Lower lobe of right lung (tissue), 2 donors: ENCODE results near the gene ATPAF1. TPM values are rescaled to one million over a fixed set of nuclear protein-coding genes. Genes with fewer than 3 reads are reported as not detected.

Experiments
- ATAC-seq, 2 donors: fragments of 200-7000 bp; cut with Tn5 transposase; one replicate each; pipeline ENCODE4 v1.9.1; 2020 to 2022; ENCODE audit warnings: mild to moderate bottlenecking in 2 of 2, moderate library complexity in 2 of 2
- DNase-seq: peaks from one replicate; pipeline ENCODE4 v3.0.0-alpha.2; 2020
- H3K27ac ChIP-seq: fragments of 200-600 bp; one replicate; pipeline ENCODE4 v1.8.0; 2022
- H3K27me3 ChIP-seq: fragments of 200-600 bp; one replicate; pipeline ENCODE4 v1.8.0; 2022; ENCODE audit warnings: low read depth
- H3K36me3 ChIP-seq: fragments of 200-600 bp; one replicate; pipeline ENCODE4 v1.8.0; 2022; ENCODE audit warnings: mild to moderate bottlenecking
- H3K4me1 ChIP-seq: fragments of 200-600 bp; one replicate; pipeline ENCODE4 v1.8.0; 2022
- H3K4me3 ChIP-seq: fragments of 200-600 bp; one replicate; pipeline ENCODE4 v1.8.0; 2022; ENCODE audit warnings: mild to moderate bottlenecking
- H3K9me3 ChIP-seq: fragments of 200-600 bp; one replicate; pipeline ENCODE4 v1.8.0; 2022
- intact Hi-C: fragments of 100-400 bp; cut with DNase I; formaldehyde crosslinking; loops from one replicate; pipeline ENCODE4 v1.11.0; 2022
- total RNA-seq: library from RNA; stranded (reverse); fragmentation: NEBNext Ultra II Directional; extraction: Animal tissue kit (Norgen Biotek cat#: 25700); gene quantifications from one replicate; pipeline ENCODE4 v1.2.1, GENCODE V29; 2021
- TF ChIP-seq, protein P1 (sequence below): fragments of 200-600 bp; IDR thresholded peaks from one replicate; pipeline ENCODE4 v1.8.0; 2022; ENCODE audit warnings: antibody characterized with exemption, mild to moderate bottlenecking
- donor health status: DM: no; HTN: yes; CAD: no; lungs with severe emphysema.

ATPAF1 gene
- total RNA-seq, 1 donor from 2014 or later = 34.9 TPM

DNA sequence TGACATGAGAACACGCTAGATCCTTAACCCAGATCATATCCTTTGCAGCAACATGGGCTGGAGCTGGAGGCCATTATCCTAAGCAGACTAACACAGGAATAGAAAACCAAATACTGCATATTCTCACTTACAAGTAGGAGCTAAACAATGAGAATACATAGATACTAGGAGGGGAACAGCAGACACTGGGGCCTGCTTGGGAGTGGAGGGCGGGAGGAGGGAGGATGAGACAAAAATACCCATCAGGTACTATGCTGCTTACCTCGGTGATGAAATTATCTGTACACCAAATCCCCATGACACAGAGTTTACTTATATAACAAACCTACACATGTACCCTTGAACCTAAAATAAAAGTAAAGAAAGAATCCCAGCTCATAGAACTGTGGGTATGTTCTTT lies 50.3 kb downstream of the ATPAF1 start:
- TF ChIP-seq, protein P1, sequence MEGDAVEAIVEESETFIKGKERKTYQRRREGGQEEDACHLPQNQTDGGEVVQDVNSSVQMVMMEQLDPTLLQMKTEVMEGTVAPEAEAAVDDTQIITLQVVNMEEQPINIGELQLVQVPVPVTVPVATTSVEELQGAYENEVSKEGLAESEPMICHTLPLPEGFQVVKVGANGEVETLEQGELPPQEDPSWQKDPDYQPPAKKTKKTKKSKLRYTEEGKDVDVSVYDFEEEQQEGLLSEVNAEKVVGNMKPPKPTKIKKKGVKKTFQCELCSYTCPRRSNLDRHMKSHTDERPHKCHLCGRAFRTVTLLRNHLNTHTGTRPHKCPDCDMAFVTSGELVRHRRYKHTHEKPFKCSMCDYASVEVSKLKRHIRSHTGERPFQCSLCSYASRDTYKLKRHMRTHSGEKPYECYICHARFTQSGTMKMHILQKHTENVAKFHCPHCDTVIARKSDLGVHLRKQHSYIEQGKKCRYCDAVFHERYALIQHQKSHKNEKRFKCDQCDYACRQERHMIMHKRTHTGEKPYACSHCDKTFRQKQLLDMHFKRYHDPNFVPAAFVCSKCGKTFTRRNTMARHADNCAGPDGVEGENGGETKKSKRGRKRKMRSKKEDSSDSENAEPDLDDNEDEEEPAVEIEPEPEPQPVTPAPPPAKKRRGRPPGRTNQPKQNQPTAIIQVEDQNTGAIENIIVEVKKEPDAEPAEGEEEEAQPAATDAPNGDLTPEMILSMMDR = no peak
- Histone ChIP-seq H3K4me1 (peaks cover 40% of the 10 kb centered on the region), H3K27ac (no peak overlapping the region), H3K9me3 (no peaks in the 10 kb centered on the region), H3K36me3 (peaks cover 4% of the 10 kb centered on the region), H3K27me3 (no peaks in the 10 kb centered on the region), H3K4me3 (no peak overlapping the region)
- ATAC-seq (no peak), DNase-seq (no peak)
- intact Hi-C loops = no loop called here

DNA sequence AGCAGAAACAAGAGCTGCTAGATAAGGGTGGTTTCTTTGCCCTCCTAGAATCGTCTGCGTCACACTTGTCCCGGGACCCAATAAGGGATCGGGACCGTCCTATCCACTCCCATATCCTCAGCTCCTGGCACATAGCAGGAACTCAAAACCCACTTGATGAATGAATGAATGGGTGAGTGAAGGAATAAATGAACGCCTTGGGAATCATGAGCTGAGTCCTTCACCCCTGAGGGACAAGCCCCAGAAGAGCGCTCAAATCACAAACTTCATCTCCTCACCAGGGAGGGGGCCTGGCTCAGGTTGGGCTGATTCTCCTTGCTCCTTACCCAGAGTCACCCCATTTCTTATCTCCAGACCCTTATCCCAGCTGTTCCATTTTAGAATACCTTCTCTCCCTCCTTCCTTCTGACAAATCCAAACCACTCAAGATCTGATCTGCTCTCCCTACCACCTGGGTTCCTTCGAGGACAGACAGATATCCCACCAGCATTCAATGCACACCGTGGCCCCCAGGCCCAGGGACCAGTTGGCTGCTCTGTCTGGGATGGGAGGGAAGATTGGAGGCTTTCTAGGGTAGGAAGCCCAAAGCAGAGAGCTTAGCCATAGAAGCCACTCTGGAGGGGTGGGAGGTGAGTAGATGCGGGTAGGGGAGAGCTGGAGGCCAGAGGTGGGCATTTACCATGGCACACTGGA lies 50.9 kb downstream of the ATPAF1 start:
- intact Hi-C loops = no loop called here
- peak; percentile 29 to 46 for ATAC-seq
- no peak for DNase-seq

DNA sequence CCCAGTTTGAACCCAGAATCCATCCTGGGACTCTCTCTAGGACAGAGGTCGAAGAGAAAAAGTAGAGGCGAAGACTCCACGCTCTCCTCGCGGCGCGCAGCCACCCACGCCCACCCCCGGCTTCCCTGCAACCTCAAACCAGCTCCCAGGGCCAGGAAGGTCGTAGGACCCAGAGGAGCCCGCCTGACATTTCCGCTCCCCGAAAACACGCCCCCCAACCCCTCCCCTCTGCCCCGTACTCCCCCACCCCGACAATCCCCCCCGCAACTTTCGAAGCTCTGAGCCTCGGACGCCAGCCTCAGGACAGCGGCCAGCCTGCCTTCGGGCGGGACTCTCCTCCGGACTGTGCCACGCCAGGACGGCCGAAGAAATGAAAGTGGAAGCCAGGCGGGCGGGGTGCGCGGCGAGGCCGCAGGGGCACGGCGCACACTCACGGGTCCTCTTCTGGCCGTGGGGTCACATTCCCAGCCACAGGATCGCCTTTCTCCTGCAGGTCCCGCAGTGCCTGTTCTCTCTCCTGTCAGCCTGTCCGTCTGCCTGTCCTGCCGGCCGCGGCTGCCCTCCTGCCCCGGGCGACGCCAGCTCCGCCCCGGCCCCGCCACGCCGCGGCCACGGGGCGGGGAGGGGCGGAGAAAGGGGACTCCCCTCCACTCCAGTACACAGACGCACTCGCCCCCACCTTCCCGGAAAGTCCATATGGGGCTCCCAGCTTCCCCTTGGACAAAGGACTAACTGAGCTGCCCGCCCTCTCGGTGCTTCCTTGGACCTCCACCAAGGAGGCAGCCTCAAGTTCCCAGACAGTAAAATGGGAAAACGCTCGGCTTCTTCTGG lies 51.7 kb downstream of the ATPAF1 start, which contains the start of gene MOB3C:
TSS of gene MOB3C (minus strand) at position 535 of the 831 bp plus-strand sequence. CDS start 3,490 bp downstream, outside the sequence.
- intact Hi-C loops = no loop called here
- DNase-seq (peak; percentile 88), ATAC-seq (peak; percentile 92 to 94)
- TF ChIP-seq, protein P1 = no peak
- H3K9me3 ChIP-seq = no peaks in the 10 kb centered on the region
- H3K27me3 ChIP-seq = no peaks in the 10 kb centered on the region
- H3K4me1 ChIP-seq = peaks cover 54% of the 10 kb centered on the region
- H3K4me3 ChIP-seq = peak within 1 kb of the TSS; percentile 84
- H3K27ac ChIP-seq = peak within 1 kb of the TSS; percentile 92
- H3K36me3 ChIP-seq = peaks cover 15% of the 10 kb centered on the region

More for the DNA sequence above, 50.9 kb downstream of the ATPAF1 start:
- TF ChIP-seq, protein P1 = no peak
- Histone ChIP-seq H3K4me1 (peaks cover 46% of the 10 kb centered on the region), H3K27ac (peak overlapping the region; percentile 92), H3K9me3 (no peaks in the 10 kb centered on the region), H3K27me3 (no peaks in the 10 kb centered on the region), H3K4me3 (peak overlapping the region; percentile 84), H3K36me3 (peaks cover 8% of the 10 kb centered on the region)

DNA sequence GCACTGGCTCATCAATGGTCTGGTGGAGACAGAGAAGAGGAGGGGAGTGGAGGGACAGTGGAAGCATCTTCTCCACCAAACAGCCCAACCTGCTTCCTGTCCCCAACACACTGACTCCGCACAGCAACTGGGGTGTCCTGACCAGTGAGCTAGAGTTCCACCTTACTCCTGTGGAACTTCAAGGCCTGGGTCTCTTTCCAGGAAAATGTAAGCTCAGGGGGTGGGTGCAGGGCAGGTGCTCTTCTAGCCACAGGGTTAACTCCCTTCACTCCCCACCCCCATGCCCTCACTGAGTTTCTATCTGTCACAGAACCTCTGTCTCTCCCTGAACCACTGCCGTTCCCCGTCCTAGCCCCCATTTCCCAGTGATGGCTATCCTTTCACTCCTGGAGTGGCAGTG lies 52.4 kb downstream of the ATPAF1 start:
- peak overlapping the region; percentile 92 for H3K27ac ChIP-seq
- intact Hi-C loops = no loop called here
- H3K4me1 ChIP-seq = peaks cover 61% of the 10 kb centered on the region
- peak overlapping the region; percentile 84 for H3K4me3 ChIP-seq
- no peak for ATAC-seq
- no peak for DNase-seq
- TF ChIP-seq, protein P1 = no peak
- H3K27me3 ChIP-seq = no peaks in the 10 kb centered on the region
- no peaks in the 10 kb centered on the region for H3K9me3 ChIP-seq
- peaks cover 23% of the 10 kb centered on the region for H3K36me3 ChIP-seq

DNA sequence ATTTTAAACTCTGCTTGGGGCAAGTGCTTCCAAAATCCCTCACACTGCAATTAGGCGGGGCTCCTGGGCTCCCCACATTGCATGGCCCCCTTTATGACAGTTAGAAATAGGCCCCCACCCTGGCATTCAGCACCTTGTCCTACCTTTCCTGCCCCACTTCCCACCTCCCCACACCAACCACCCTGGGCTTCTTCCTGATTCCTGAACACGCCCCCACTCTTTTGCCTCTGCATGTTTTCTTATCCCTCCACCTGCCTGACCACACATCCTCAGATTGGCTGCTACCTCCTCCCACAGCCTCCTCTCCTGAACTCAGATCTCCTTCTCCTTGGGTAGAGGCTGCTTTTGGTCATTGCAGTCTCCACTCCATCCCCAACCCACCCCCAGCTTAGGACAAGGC lies 53.1 kb downstream of the ATPAF1 start:
- intact Hi-C loops = no loop called here
- H3K4me3 ChIP-seq = peak overlapping the region; percentile 84
- no peaks in the 10 kb centered on the region for H3K9me3 ChIP-seq
- H3K27me3 ChIP-seq = no peaks in the 10 kb centered on the region
- DNase-seq = no peak
- peak overlapping the region; percentile 92 for H3K27ac ChIP-seq
- H3K36me3 ChIP-seq = peaks cover 30% of the 10 kb centered on the region
- TF ChIP-seq, protein P1 = no peak
- no peak for ATAC-seq
- peaks cover 62% of the 10 kb centered on the region for H3K4me1 ChIP-seq
